Osteoblast (primary cell): ENCODE results near the gene GTF3C6. TPM values are rescaled to one million over a fixed set of nuclear protein-coding genes. Genes with fewer than 3 reads are reported as not detected.

ENCODE experiments used
- DNase-seq: peaks from one replicate; pipeline ENCODE4 v3.0.0; 2011; ENCODE audit warnings: low spot score, mixed read lengths; ENCODE audit not compliant: insufficient read length; ENCODE audit errors: missing footprints
- H2AFZ ChIP-seq: 2 replicates; pipeline ENCODE4 v1.6.0; 2011; ENCODE audit warnings: mild to moderate bottlenecking, low read length
- H3K27ac ChIP-seq: 2 replicates; pipeline ENCODE4 v1.5.1; 2011; ENCODE audit warnings: mild to moderate bottlenecking, low read depth, low read length, moderate library complexity
- H3K27me3 ChIP-seq: 2 replicates; pipeline ENCODE4 v1.6.0; 2012; ENCODE audit warnings: mild to moderate bottlenecking, control low read depth, inconsistent platforms, low read length, moderate library complexity; ENCODE audit not compliant: insufficient read depth
- H3K36me3 ChIP-seq: 2 replicates; pipeline ENCODE4 v1.5.1; 2011; ENCODE audit warnings: mild to moderate bottlenecking, low read length, control low read depth, moderate library complexity; ENCODE audit not compliant: insufficient read depth
- H3K4me1 ChIP-seq: 2 replicates; pipeline ENCODE4 v1.5.1; 2011; ENCODE audit warnings: mild to moderate bottlenecking, low read length, control low read depth, moderate library complexity; ENCODE audit not compliant: insufficient read depth
- H3K4me2 ChIP-seq: 2 replicates; pipeline ENCODE4 v1.6.0; 2011; ENCODE audit warnings: mild to moderate bottlenecking, low read length; ENCODE audit not compliant: insufficient read depth
- H3K4me3 ChIP-seq: fragments of 200-600 bp; sonication (generic); 3 replicates; pipeline ENCODE4 v1.5.1; 2012; ENCODE audit warnings: mild to moderate bottlenecking, low read length, inconsistent platforms; ENCODE audit not compliant: insufficient read depth
- H3K79me2 ChIP-seq: 2 replicates; pipeline ENCODE4 v1.6.0; 2012; ENCODE audit warnings: mild to moderate bottlenecking, low read length, control low read depth, inconsistent platforms; ENCODE audit not compliant: insufficient read depth
- H3K9me3 ChIP-seq: 2 replicates; pipeline ENCODE4 v1.5.1; 2011; ENCODE audit warnings: low read depth, low read length, control low read depth
- H4K20me1 ChIP-seq: 2 replicates; pipeline ENCODE4 v1.6.0; 2012; ENCODE audit warnings: mild to moderate bottlenecking, low read length, control low read depth; ENCODE audit not compliant: insufficient read depth
- CTCF ChIP-seq: IDR thresholded peaks from 2 replicates; pipeline ENCODE4 v1.5.1; 2011; ENCODE audit warnings: mild to moderate bottlenecking, low read depth, low read length, moderate library complexity; ENCODE audit errors: extremely low read depth
- total RNA-seq: library from RNA; depleted of rRNA; stranded (reverse); fragments of >200 nt; gene quantifications from 2 replicates; pipeline ENCODE4 v1.2.3, GENCODE V29; 2012

Gene GTF3C6
- total RNA-seq, 1 donor, result 35.1 TPM

- Histone ChIP-seq H3K36me3 (no peaks in the 10 kb centered on the region), H2AFZ (no peak overlapping the region), H3K27ac (no peak overlapping the region), H3K9me3 (no peaks in the 10 kb centered on the region), H3K27me3 (no peaks in the 10 kb centered on the region), H3K4me3 (no peak overlapping the region), H3K4me1 (peaks cover 12% of the 10 kb centered on the region), H3K79me2 (no peaks in the 10 kb centered on the region), H4K20me1 (no peaks in the 10 kb centered on the region), H3K4me2 (no peak overlapping the region)
- no peak for TF ChIP-seq CTCF
- peak; percentile 36 for DNase-seq
Measured at GRCh38 chr6:110946498-110946897, 12.0 kb upstream of the GTF3C6 start.

- no peaks in the 10 kb centered on the region for H3K36me3 ChIP-seq
- H3K27ac ChIP-seq, result no peak overlapping the region
- H3K4me1 ChIP-seq, result peaks cover 25% of the 10 kb centered on the region
- H3K4me3 ChIP-seq, result no peak overlapping the region
- peak; percentile 57 for TF ChIP-seq CTCF
- no peaks in the 10 kb centered on the region for H3K9me3 ChIP-seq
- H3K79me2 ChIP-seq, result no peaks in the 10 kb centered on the region
- H3K27me3 ChIP-seq, result no peaks in the 10 kb centered on the region
- peak overlapping the region; percentile 53 for H2AFZ ChIP-seq
- H3K4me2 ChIP-seq, result peak overlapping the region; percentile 5
- no peaks in the 10 kb centered on the region for H4K20me1 ChIP-seq
- DNase-seq, result no peak
Measured at GRCh38 chr6:110949679-110950285, 8.7 kb upstream of the GTF3C6 start.

GRCh38 chr6:110950440-110950839 lies 8.1 kb upstream of the GTF3C6 start:
- H3K4me2 ChIP-seq, result no peak overlapping the region
- H3K27me3 ChIP-seq, result no peaks in the 10 kb centered on the region

GRCh38 chr6:110951008-110951407 lies 7.5 kb upstream of the GTF3C6 start:
- Histone ChIP-seq H3K4me1 (peaks cover 21% of the 10 kb centered on the region), H3K9me3 (no peaks in the 10 kb centered on the region), H3K36me3 (no peaks in the 10 kb centered on the region), H3K27me3 (no peaks in the 10 kb centered on the region), H3K4me3 (no peak overlapping the region), H3K4me2 (no peak overlapping the region), H3K27ac (no peak overlapping the region), H3K79me2 (no peaks in the 10 kb centered on the region), H4K20me1 (no peaks in the 10 kb centered on the region), H2AFZ (peak overlapping the region; percentile 48)
- TF ChIP-seq CTCF, result no peak
- DNase-seq, result no peak

More at GRCh38 chr6:110950440-110950839, 8.1 kb upstream of the GTF3C6 start:
- no peak overlapping the region for H3K4me3 ChIP-seq
- peaks cover 21% of the 10 kb centered on the region for H3K4me1 ChIP-seq
- no peaks in the 10 kb centered on the region for H4K20me1 ChIP-seq
- no peaks in the 10 kb centered on the region for H3K36me3 ChIP-seq
- H3K27ac ChIP-seq, result no peak overlapping the region
- H2AFZ ChIP-seq, result peak overlapping the region; percentile 48
- no peaks in the 10 kb centered on the region for H3K79me2 ChIP-seq
- TF ChIP-seq CTCF, result no peak
- no peak for DNase-seq
- no peaks in the 10 kb centered on the region for H3K9me3 ChIP-seq
